ENCODE measurements around the gene XXYLT1. TPM values are rescaled to one million over a fixed set of nuclear protein-coding genes. Genes with fewer than 3 reads are reported as not detected.
A peak's percentile ranks its signal among the peaks of the same experiment; 100 is the strongest.

XXYLT1 gene
- total RNA-seq, 1 donor from 2014 or later = 8.9 TPM

GRCh38 chr3:195165790-195166189 is 105.2 kb downstream of the XXYLT1 start:
- no peak overlapping the region for H3K27ac ChIP-seq
- H3K9me3 ChIP-seq = no peaks in the 10 kb centered on the region
- no peak for DNase-seq
- H3K36me3 ChIP-seq = no peaks in the 10 kb centered on the region
- H3K4me3 ChIP-seq = no peak overlapping the region
- TF ChIP-seq CTCF (IDR thresholded peaks at IDR 0.05) = no peak
- peaks cover 20% of the 10 kb centered on the region for H3K4me1 ChIP-seq
- ATAC-seq = no peak
- intact Hi-C loops (cut with DNase I) = no loop called here
- no peaks in the 10 kb centered on the region for H3K27me3 ChIP-seq (ENCODE audit: low read depth)

- peaks cover 25% of the 10 kb centered on the region for H3K4me1 ChIP-seq
- no peak overlapping the region for H3K4me3 ChIP-seq
- no peak for TF ChIP-seq CTCF (IDR thresholded peaks at IDR 0.05)
- ATAC-seq (no peak), DNase-seq (no peak)
- intact Hi-C loops (cut with DNase I) = no loop called here
- H3K36me3 ChIP-seq = no peaks in the 10 kb centered on the region
- H3K9me3 ChIP-seq = no peaks in the 10 kb centered on the region
- H3K27me3 ChIP-seq (ENCODE audit: low read depth) = no peaks in the 10 kb centered on the region
- no peak overlapping the region for H3K27ac ChIP-seq
These were observed 105.7 kb downstream of the XXYLT1 start for GRCh38 chr3:195165265-195165609.

- H3K4me1 ChIP-seq = peaks cover 30% of the 10 kb centered on the region
- no peaks in the 10 kb centered on the region for H3K27me3 ChIP-seq (ENCODE audit: low read depth)
- no peak overlapping the region for H3K4me3 ChIP-seq
- no peak for TF ChIP-seq CTCF (IDR thresholded peaks at IDR 0.05)
- no peak overlapping the region for H3K27ac ChIP-seq
- H3K9me3 ChIP-seq = no peaks in the 10 kb centered on the region
- DNase-seq (no peak), ATAC-seq (no peak)
- intact Hi-C loops (cut with DNase I) = no loop called here
- H3K36me3 ChIP-seq = no peaks in the 10 kb centered on the region
These were observed 106.2 kb downstream of the XXYLT1 start for GRCh38 chr3:195164573-195165264.

GRCh38 chr3:195163719-195164572 is 107.0 kb downstream of the XXYLT1 start:
- DNase-seq (no peak), ATAC-seq (no peak)
- intact Hi-C loops (cut with DNase I) = no loop called here
- H3K27me3 ChIP-seq (ENCODE audit: low read depth) = no peaks in the 10 kb centered on the region
- H3K27ac ChIP-seq = no peak overlapping the region
- no peaks in the 10 kb centered on the region for H3K9me3 ChIP-seq
- H3K36me3 ChIP-seq = no peaks in the 10 kb centered on the region
- H3K4me3 ChIP-seq = no peak overlapping the region
- no peak for TF ChIP-seq CTCF (IDR thresholded peaks at IDR 0.05)
- H3K4me1 ChIP-seq = peaks cover 34% of the 10 kb centered on the region

GRCh38 chr3:195162816-195163215 is 108.1 kb downstream of the XXYLT1 start:
- Histone ChIP-seq H3K27ac (peak overlapping the region; percentile 81), H3K4me3 (no peak overlapping the region), H3K9me3 (no peaks in the 10 kb centered on the region), H3K4me1 (peaks cover 34% of the 10 kb centered on the region), H3K27me3 (ENCODE audit: low read depth) (no peaks in the 10 kb centered on the region), H3K36me3 (no peaks in the 10 kb centered on the region)
- DNase-seq (no peak), ATAC-seq (no peak)
- no peak for TF ChIP-seq CTCF (IDR thresholded peaks at IDR 0.05)
- intact Hi-C loops (cut with DNase I) = no loop called here
